ENCODE data around the gene TMLHE.
"Not testable (repeated sequence)": the region's sequence is repeated elsewhere in the genome, so short reads cannot be mapped to it uniquely, and the experiment has no call there.

Gene TMLHE

GRCh38 chrX:155495134-155495533 lies 117.6 kb downstream of the TMLHE start:
- not testable (repeated sequence) for DNase-seq

- DNase-seq = not testable (repeated sequence)
Observed at GRCh38 chrX:155491421-155491820, 121.3 kb downstream of the TMLHE start.

- not testable (repeated sequence) for DNase-seq
Observed at GRCh38 chrX:155477136-155477535, 135.6 kb downstream of the TMLHE start.

- DNase-seq = not testable (repeated sequence)
Observed at GRCh38 chrX:155466269-155466938, 146.3 kb downstream of the TMLHE start.

- not testable (repeated sequence) for DNase-seq
Observed at GRCh38 chrX:155460501-155460900, 152.3 kb downstream of the TMLHE start.

GRCh38 chrX:155458471-155458870 lies 154.3 kb downstream of the TMLHE start, which contains the start of gene F8A3:
Gene F8A3, minus strand, starts transcription at chrX:155458620. Its CDS starts 20 bp downstream, at chrX:155458600.
- DNase-seq = not testable (repeated sequence)

GRCh38 chrX:155457761-155458447 lies 154.8 kb downstream of the TMLHE start:
- DNase-seq = not testable (repeated sequence)

GRCh38 chrX:155441097-155441496 lies 171.7 kb downstream of the TMLHE start:
- no peak for DNase-seq

All from T-helper 1 cell (primary cell).